ENCODE data around the gene TTI1. TPM values are rescaled to one million over a fixed set of nuclear protein-coding genes. Genes with fewer than 3 reads are reported as not detected.

The TTI1 gene
- polyA plus RNA-seq, 1 experiment: 15.1 TPM

- Histone ChIP-seq H3K4me3 (ENCODE audit: low read depth, low read length) (no peak overlapping the region), H3K27ac (ENCODE audit: low read depth, low read length) (no peak overlapping the region), H3K27me3 (ENCODE audit: control insufficient read depth, insufficient read depth, low read length) (no peaks in the 10 kb centered on the region), H3K9me3 (ENCODE audit: control insufficient read depth, insufficient read depth, low read length) (no peaks in the 10 kb centered on the region)
- ChIA-PET CTCF (interaction anchor here (0.5 to 21.3 kb wide), 52 partner anchors 9 to 493 kb away, joined by 3 to 459 read pairs (median 4); partner anchors contain the start of gene TGM2), POLR2A (interaction anchor here (0.5 to 1.0 kb wide), 3 partner anchors 23 to 163 kb away, joined by 3 to 6 read pairs (median 6); partner anchors contain the start of gene RPRD1B)
- TF ChIP-seq, protein P1, sequence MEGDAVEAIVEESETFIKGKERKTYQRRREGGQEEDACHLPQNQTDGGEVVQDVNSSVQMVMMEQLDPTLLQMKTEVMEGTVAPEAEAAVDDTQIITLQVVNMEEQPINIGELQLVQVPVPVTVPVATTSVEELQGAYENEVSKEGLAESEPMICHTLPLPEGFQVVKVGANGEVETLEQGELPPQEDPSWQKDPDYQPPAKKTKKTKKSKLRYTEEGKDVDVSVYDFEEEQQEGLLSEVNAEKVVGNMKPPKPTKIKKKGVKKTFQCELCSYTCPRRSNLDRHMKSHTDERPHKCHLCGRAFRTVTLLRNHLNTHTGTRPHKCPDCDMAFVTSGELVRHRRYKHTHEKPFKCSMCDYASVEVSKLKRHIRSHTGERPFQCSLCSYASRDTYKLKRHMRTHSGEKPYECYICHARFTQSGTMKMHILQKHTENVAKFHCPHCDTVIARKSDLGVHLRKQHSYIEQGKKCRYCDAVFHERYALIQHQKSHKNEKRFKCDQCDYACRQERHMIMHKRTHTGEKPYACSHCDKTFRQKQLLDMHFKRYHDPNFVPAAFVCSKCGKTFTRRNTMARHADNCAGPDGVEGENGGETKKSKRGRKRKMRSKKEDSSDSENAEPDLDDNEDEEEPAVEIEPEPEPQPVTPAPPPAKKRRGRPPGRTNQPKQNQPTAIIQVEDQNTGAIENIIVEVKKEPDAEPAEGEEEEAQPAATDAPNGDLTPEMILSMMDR (IDR thresholded peaks at IDR 0.05; ENCODE audit: low read depth, low read length): peak; percentile 86
- no peak for DNase-seq (ENCODE audit: low read depth, low spot score)
These were observed 24.2 kb upstream of the TTI1 start for GRCh38 chr20:38057351-38057972.

DNA sequence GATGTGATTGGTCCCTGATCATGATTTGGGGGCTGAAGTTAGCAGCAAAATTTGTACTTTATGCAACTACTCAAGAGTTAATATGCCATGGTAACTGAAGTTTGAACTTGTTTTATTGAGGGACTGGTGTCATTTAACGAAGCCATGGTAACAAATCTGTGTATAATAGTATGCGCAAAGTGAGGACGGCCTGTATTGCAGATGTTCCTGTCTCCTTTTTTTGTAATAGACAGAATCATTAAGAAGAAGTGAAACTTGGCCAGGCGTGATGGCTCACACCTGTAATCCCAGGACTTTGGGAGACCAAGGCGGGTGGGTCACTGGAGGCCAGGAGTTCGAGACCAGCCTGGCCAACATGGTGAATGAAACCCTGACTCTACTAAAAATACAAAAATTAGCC, 22.6 kb upstream of the TTI1 start:
- ChIA-PET POLR2A (no interaction called here), CTCF (interaction anchor here (4.0 to 21.3 kb wide), 2 partner anchors 166 to 491 kb away, joined by 20 to 459 read pairs; no protein-coding TSS in a partner anchor)
- Histone ChIP-seq H3K4me3 (ENCODE audit: low read depth, low read length) (no peak overlapping the region), H3K9me3 (ENCODE audit: control insufficient read depth, insufficient read depth, low read length) (no peaks in the 10 kb centered on the region), H3K27me3 (ENCODE audit: control insufficient read depth, insufficient read depth, low read length) (no peaks in the 10 kb centered on the region), H3K27ac (ENCODE audit: low read depth, low read length) (no peak overlapping the region)
- TF ChIP-seq, protein P1 (IDR thresholded peaks at IDR 0.05; ENCODE audit: low read depth, low read length): no peak
- DNase-seq (ENCODE audit: low read depth, low spot score): no peak

DNA sequence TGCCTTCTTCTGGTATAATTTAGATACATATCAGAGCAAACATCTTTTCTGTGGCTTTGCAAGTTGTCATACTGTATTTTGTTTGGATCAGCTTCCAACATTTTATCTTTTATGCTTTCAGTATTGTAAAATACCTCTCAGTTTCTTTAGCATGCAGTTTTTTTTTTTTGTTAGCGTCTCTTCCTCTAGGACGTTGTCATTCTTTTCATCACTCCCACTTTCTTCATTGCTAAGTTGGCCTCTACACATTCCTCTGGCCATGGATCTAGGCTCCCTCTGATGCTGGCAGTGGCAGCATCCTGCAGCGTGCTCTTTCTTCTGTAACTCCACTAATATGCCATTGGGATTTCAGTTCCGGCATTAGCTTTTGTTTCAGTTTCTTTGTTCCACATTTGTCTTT, 22.0 kb upstream of the TTI1 start:
- POLR2A ChIA-PET: no interaction called here
- DNase-seq (ENCODE audit: low read depth, low spot score): no peak
- Histone ChIP-seq H3K4me3 (ENCODE audit: low read depth, low read length) (no peak overlapping the region), H3K27me3 (ENCODE audit: control insufficient read depth, insufficient read depth, low read length) (no peaks in the 10 kb centered on the region), H3K27ac (ENCODE audit: low read depth, low read length) (no peak overlapping the region), H3K9me3 (ENCODE audit: control insufficient read depth, insufficient read depth, low read length) (no peaks in the 10 kb centered on the region)
- TF ChIP-seq, protein P1 (IDR thresholded peaks at IDR 0.05; ENCODE audit: low read depth, low read length): no peak
- CTCF ChIA-PET: interaction anchor here (0.6 to 21.3 kb wide), 3 partner anchors 113 to 490 kb away, joined by 6 to 459 read pairs (median 20); no protein-coding TSS in a partner anchor

GRCh38 chr20:38054647-38055046, 21.4 kb upstream of the TTI1 start:
- no peak for DNase-seq (ENCODE audit: low read depth, low spot score)
- Histone ChIP-seq H3K27me3 (ENCODE audit: control insufficient read depth, insufficient read depth, low read length) (no peaks in the 10 kb centered on the region), H3K27ac (ENCODE audit: low read depth, low read length) (no peak overlapping the region), H3K4me3 (ENCODE audit: low read depth, low read length) (no peak overlapping the region), H3K9me3 (ENCODE audit: control insufficient read depth, insufficient read depth, low read length) (no peaks in the 10 kb centered on the region)
- TF ChIP-seq, protein P1 (IDR thresholded peaks at IDR 0.05; ENCODE audit: low read depth, low read length): no peak
- POLR2A ChIA-PET: no interaction called here
- CTCF ChIA-PET: interaction anchor here (4.0 to 21.3 kb wide), 2 partner anchors 167 to 490 kb away, joined by 20 to 459 read pairs; no protein-coding TSS in a partner anchor

GRCh38 chr20:38052870-38053269, 19.6 kb upstream of the TTI1 start:
- POLR2A ChIA-PET: interaction anchor here (0.7 kb wide), 1 partner anchor 9 kb away, joined by 5 read pairs; no protein-coding TSS in a partner anchor

More at GRCh38 chr20:38052870-38053269, 19.6 kb upstream of the TTI1 start:
- no peak for DNase-seq (ENCODE audit: low read depth, low spot score)
- CTCF ChIA-PET: interaction anchor here (0.6 to 21.3 kb wide), 5 partner anchors 112 to 489 kb away, joined by 3 to 459 read pairs (median 6); no protein-coding TSS in a partner anchor
- Histone ChIP-seq H3K27me3 (ENCODE audit: control insufficient read depth, insufficient read depth, low read length) (no peaks in the 10 kb centered on the region), H3K9me3 (ENCODE audit: control insufficient read depth, insufficient read depth, low read length) (no peaks in the 10 kb centered on the region), H3K4me3 (ENCODE audit: low read depth, low read length) (no peak overlapping the region), H3K27ac (ENCODE audit: low read depth, low read length) (no peak overlapping the region)
- TF ChIP-seq, protein P1 (IDR thresholded peaks at IDR 0.05; ENCODE audit: low read depth, low read length): no peak

Measured in AG04450 (cell line).